Omental fat pad (tissue), 4 donors: Measurements from ENCODE around the gene BATF. TPM values are rescaled to one million over a fixed set of nuclear protein-coding genes. Genes with fewer than 3 reads are reported as not detected.

Source experiments
- ATAC-seq: fragments of 150-250 bp; one replicate; pipeline ENCODE4 v1.9.1; 2016; ENCODE audit warnings: mild to moderate bottlenecking, moderate library complexity; ENCODE audit not compliant: low FRiP score
- DNase-seq: peaks from one replicate; pipeline ENCODE4 v3.0.0-alpha.2; 2019; ENCODE audit warnings: low spot score
- CTCF ChIP-seq, 3 donors: fragments of 450-650 bp; IDR thresholded peaks; one replicate each; pipeline ENCODE4 v1.5.1; 2016 to 2017; ENCODE audit warnings: antibody characterized with exemption in 3 of 3, mild to moderate bottlenecking in 3 of 3, moderate library complexity in 2 of 3
- total RNA-seq, 4 donors: library from RNA; depleted of rRNA; stranded (reverse); fragments of >200 nt; gene quantifications; one replicate each; pipeline ENCODE4 v1.1.0, GENCODE V29; 2016

The BATF gene
- total RNA-seq, 4 donors from 2014 or later = 8.2 to 22.8 (median 12.9) TPM

GRCh38 chr14:75578102-75578785 is 56.0 kb downstream of the BATF start, which contains the start of gene FLVCR2:
Gene FLVCR2 (plus strand): TSS chr14:75578620. CDS start chr14:75578973, 353 bp downstream.
- no peak for TF ChIP-seq CTCF (IDR thresholded peaks at IDR 0.05)

GRCh38 chr14:75578786-75579337 is 56.6 kb downstream of the BATF start:
- ATAC-seq = peak; percentile 66
- no peak for TF ChIP-seq CTCF (IDR thresholded peaks at IDR 0.05)
- DNase-seq = no peak

More at GRCh38 chr14:75578102-75578785, 56.0 kb downstream of the BATF start, which contains the start of gene FLVCR2:
- peak; percentile 86 for ATAC-seq
- DNase-seq = peak; percentile 55

- TF ChIP-seq CTCF (IDR thresholded peaks at IDR 0.05) = no peak
- DNase-seq (no peak), ATAC-seq (no peak)
These were observed 57.1 kb downstream of the BATF start for GRCh38 chr14:75579338-75579864.

GRCh38 chr14:75579882-75580281 is 57.6 kb downstream of the BATF start:
- no peak for TF ChIP-seq CTCF (IDR thresholded peaks at IDR 0.05)
- DNase-seq (no peak), ATAC-seq (no peak)

DNA sequence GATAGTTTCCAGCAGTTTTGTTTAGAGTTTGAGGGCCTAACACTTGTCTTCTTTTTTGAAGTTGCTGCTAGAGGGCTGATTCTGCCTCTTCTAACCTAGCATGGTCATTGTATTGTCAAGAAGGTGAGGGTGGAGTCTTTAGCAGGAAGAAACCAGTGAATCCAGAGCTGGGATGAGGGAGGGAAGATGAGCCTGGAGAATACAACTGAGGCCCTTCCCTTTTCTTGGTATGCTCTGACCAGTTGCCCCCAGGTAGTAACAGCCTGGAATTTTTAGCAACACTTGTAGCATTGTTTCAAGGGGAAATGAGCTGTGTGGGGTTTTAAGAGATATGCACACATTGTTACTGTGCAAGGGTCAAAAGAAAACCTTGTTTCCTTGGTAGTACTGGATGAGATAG is 65.1 kb downstream of the BATF start:
- ATAC-seq (no peak), DNase-seq (no peak)
- no peak for TF ChIP-seq CTCF (IDR thresholded peaks at IDR 0.05)

- no peak for ATAC-seq
- no peak for TF ChIP-seq CTCF (IDR thresholded peaks at IDR 0.05)
- DNase-seq = no peak
These were observed 67.7 kb downstream of the BATF start for GRCh38 chr14:75589931-75590330.
